ENCODE measurements around the gene LPA.

The LPA gene

DNA sequence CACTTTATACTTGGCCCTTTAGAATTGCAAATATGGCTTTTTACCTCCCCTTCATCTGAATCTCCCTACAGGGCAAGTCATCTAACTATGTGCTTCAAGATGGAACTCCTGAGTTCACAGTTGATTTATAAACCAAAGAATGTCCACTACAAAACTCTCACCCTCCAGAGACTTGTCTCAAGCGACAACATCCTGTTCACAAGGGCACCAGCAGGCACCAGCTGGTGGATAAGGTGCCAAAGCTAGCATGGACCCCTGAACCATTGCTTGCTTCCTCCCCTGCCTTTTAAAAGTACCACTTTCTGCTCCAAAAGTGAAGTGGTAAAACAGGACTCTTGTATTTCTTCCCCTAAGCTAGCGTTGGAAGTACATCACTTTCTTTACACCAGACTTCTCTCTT is 154.5 kb downstream of the LPA start:
- DNase-seq = no peak

GRCh38 chr6:160508599-160508998 is 155.5 kb downstream of the LPA start:
- no peak for DNase-seq

GRCh38 chr6:160507420-160507819 is 156.7 kb downstream of the LPA start:
- DNase-seq = no peak

DNA sequence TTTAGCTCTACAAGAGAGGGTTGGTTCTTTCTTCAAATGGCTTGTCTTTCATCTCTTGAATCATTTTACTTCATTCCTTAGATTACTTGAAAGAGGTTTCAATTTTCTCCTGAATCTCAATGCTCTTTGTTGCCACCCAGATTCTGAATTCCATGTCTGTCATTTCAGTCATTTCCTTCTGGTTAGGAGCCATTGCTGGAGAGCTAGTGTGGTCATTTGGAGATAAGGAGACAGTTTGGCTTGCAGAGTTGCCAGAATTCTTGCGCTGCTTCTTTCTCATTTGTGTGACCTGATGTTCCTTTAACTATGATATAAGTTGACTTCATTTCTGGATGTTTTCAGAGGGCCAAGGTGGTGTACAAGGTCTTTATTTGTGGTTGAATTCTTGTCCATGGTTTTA is 158.1 kb downstream of the LPA start:
- no peak for DNase-seq

DNA sequence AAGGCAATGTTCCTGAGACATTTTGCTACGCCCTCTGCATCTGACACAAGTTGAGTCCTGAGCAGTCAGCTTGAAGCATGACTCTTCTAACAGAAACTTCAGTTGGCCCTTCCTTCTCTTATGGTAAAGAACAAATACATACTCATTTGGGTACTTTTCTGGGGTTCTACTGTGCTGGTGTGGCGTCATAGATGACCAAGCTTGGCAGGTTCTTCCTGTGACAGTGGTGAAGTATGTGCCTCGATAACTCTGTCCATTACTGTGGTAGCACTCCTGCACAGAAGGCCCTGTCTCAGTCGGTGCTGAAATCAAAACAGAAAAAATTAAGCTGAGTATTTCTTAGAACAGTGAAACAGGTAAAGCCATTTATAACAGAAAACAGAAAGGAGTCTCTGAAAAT is 163.4 kb downstream of the LPA start:
- DNase-seq = no peak

- no peak for DNase-seq
Measured at GRCh38 chr6:160494576-160494975, 169.5 kb downstream of the LPA start.

DNA sequence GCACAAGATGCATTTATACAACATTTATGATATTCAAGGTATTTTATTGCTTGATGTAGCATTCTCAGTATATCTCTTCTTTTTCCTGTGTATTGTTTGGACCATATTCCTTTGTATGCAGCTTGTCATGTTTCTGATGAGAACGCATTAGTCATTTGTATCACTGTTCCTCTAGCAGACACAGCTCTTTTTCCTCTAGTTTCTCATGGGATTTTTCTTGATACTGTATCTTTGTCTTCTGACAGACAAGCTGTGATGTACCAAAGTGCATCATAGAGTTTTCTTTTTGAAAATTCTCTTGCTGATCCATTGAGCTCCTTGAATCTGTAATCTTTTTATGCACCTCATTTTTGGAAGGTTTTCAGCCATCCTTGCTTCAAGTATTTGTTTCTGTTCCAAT is 175.0 kb downstream of the LPA start:
- DNase-seq = no peak

DNA sequence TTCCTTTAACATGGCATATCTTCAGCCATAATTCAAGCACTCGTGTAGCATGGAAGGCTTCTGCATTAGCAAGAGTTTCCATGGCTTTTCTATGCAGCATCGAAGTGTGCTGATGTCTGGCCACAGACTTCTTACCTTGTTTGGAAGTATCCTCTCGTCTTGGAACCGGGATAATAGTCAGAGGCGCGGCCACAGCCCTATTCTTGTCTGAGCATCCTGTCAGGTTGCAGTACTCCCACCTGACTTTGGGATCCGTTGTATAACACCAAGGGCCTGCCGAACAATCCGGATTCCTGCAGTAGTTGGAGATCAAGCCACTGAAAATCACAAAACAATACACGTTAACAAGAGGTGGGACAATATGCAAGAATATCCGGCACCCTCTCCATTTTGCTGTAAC is 177.0 kb downstream of the LPA start:
- no peak for DNase-seq
